ACHN (cell line): Measurements from ENCODE around the gene RALA.
A peak's percentile ranks its signal among the peaks of the same experiment; 100 is the strongest.

Experiments
- DNase-seq: peaks from one replicate; pipeline ENCODE4 v3.0.0-alpha.2; 2015
- in situ Hi-C: cut with HindIII; loops from 2 replicates; pipeline ENCODE4 v1.10.0; 2017; ENCODE audit warnings: low sequenced_read_pairs, low pct_ligation_motif_present, low pct_unique_long_range_greater_than_20kb

RALA gene

GRCh38 chr7:39623047-39623731 is at the start of gene RALA:
TSS of gene RALA (plus strand) at chr7:39623572. CDS start at chr7:39686668, 63,096 bp downstream.
- in situ Hi-C loops = no loop called here
- peak; percentile 98 for DNase-seq

GRCh38 chr7:39574673-39575349 is 48.6 kb upstream of the RALA start:
- in situ Hi-C loops = no loop called here
- no peak for DNase-seq

- in situ Hi-C loops = no loop called here
- DNase-seq = no peak
Observed at GRCh38 chr7:39577229-39577874, 46.0 kb upstream of the RALA start.

- in situ Hi-C loops = no loop called here
- DNase-seq = peak; percentile 95
Observed at GRCh38 chr7:39580149-39580874, 43.1 kb upstream of the RALA start.

GRCh38 chr7:39582536-39582935 is 40.8 kb upstream of the RALA start:
- in situ Hi-C loops = no loop called here
- DNase-seq = no peak

GRCh38 chr7:39583539-39583938 is 39.8 kb upstream of the RALA start:
- DNase-seq = no peak
- in situ Hi-C loops = no loop called here

GRCh38 chr7:39587393-39587792 is 36.0 kb upstream of the RALA start:
- in situ Hi-C loops = no loop called here
- no peak for DNase-seq

- no peak for DNase-seq
- in situ Hi-C loops = no loop called here
Observed at GRCh38 chr7:39588416-39588815, 35.0 kb upstream of the RALA start.

- DNase-seq = peak; percentile 42
- in situ Hi-C loops = no loop called here
Observed at GRCh38 chr7:39589323-39590111, 33.9 kb upstream of the RALA start.

GRCh38 chr7:39592586-39592985 is 30.8 kb upstream of the RALA start:
- DNase-seq = peak; percentile 52
- in situ Hi-C loops = no loop called here

GRCh38 chr7:39594988-39595620 is 28.3 kb upstream of the RALA start:
- DNase-seq = no peak
- in situ Hi-C loops = no loop called here

GRCh38 chr7:39602351-39602750 is 21.0 kb upstream of the RALA start:
- in situ Hi-C loops = no loop called here
- DNase-seq = no peak

- in situ Hi-C loops = no loop called here
- DNase-seq = no peak
Observed at GRCh38 chr7:39603924-39604323, 19.4 kb upstream of the RALA start.

GRCh38 chr7:39605087-39605486 is 18.3 kb upstream of the RALA start:
- in situ Hi-C loops = no loop called here
- DNase-seq = no peak

GRCh38 chr7:39606352-39606751 is 17.0 kb upstream of the RALA start:
- DNase-seq = no peak
- in situ Hi-C loops = no loop called here

GRCh38 chr7:39606941-39607340 is 16.4 kb upstream of the RALA start:
- in situ Hi-C loops = no loop called here
- no peak for DNase-seq

GRCh38 chr7:39607865-39608264 is 15.5 kb upstream of the RALA start:
- DNase-seq = no peak
- in situ Hi-C loops = no loop called here

GRCh38 chr7:39608278-39608677 is 15.1 kb upstream of the RALA start:
- DNase-seq = no peak
- in situ Hi-C loops = no loop called here
